Nephron (organoid): Measurements from ENCODE around the gene SSRP1.

Experiments used
- H3K27ac Mint-ChIP-seq, 3 experiments: 2 replicates each; pipeline ENCODE4 v1.8.0; 2020; ENCODE audit warnings: mixed read lengths in 3 of 3, mild to moderate bottlenecking in 2 of 3, moderate library complexity in 1 of 3
- H3K27me3 Mint-ChIP-seq: 2 replicates; pipeline ENCODE4 v1.8.0; 2021; ENCODE audit warnings: low read depth, mild to moderate bottlenecking, moderate library complexity, mixed read lengths
- H3K36me3 Mint-ChIP-seq: 2 replicates; pipeline ENCODE4 v1.8.0; 2020; ENCODE audit warnings: low read depth, mixed read lengths
- H3K4me1 Mint-ChIP-seq: 2 replicates; pipeline ENCODE4 v1.8.0; 2020; ENCODE audit warnings: mixed read lengths
- H3K4me3 Mint-ChIP-seq, 3 experiments: 2 replicates each; pipeline ENCODE4 v1.8.0; 2020; ENCODE audit warnings: mild to moderate bottlenecking in 3 of 3, mixed read lengths in 3 of 3, moderate library complexity in 2 of 3
- H3K9me3 Mint-ChIP-seq: 2 replicates; pipeline ENCODE4 v1.8.0; 2020; ENCODE audit warnings: mixed read lengths
- CTCF ChIP-seq, 3 experiments: fragments of 200-600 bp; sonication (generic); IDR thresholded peaks; one replicate each; pipeline ENCODE4 v1.5.0; 2021; ENCODE audit warnings: antibody characterized with exemption in 3 of 3; ENCODE audit not compliant: unreplicated experiment in 3 of 3

SSRP1 gene

GRCh38 chr11:57349491-57350274 lies 14.0 kb upstream of the SSRP1 start:
- Mint-ChIP-seq H3K4me3 (no peak overlapping the region), H3K27me3 (peaks cover 7% of the 10 kb centered on the region), H3K27ac (peak overlapping the region in 1 of 3 experiments; percentile 37), H3K9me3 (peaks cover 3% of the 10 kb centered on the region), H3K36me3 (peaks cover 5% of the 10 kb centered on the region), H3K4me1 (peaks cover 47% of the 10 kb centered on the region)
- peak; percentile 76 to 85 (median 85) for TF ChIP-seq CTCF (IDR thresholded peaks at IDR 0.05; ENCODE audit: unreplicated experiment in 3 of 3)

- no peak for TF ChIP-seq CTCF (IDR thresholded peaks at IDR 0.05; ENCODE audit: unreplicated experiment in 3 of 3)
- H3K27me3 Mint-ChIP-seq = peaks cover 3% of the 10 kb centered on the region
- H3K36me3 Mint-ChIP-seq = peaks cover 5% of the 10 kb centered on the region
- H3K27ac Mint-ChIP-seq = no peak overlapping the region
- H3K4me3 Mint-ChIP-seq = no peak overlapping the region
- peaks cover 41% of the 10 kb centered on the region for H3K4me1 Mint-ChIP-seq
- H3K9me3 Mint-ChIP-seq = peaks cover 3% of the 10 kb centered on the region
Measured at GRCh38 chr11:57348636-57349313, 13.1 kb upstream of the SSRP1 start.

GRCh38 chr11:57348052-57348451 lies 12.4 kb upstream of the SSRP1 start:
- peaks cover 3% of the 10 kb centered on the region for H3K9me3 Mint-ChIP-seq
- no peak for TF ChIP-seq CTCF (IDR thresholded peaks at IDR 0.05; ENCODE audit: unreplicated experiment in 3 of 3)
- peaks cover 3% of the 10 kb centered on the region for H3K27me3 Mint-ChIP-seq
- H3K36me3 Mint-ChIP-seq = peaks cover 5% of the 10 kb centered on the region
- peaks cover 39% of the 10 kb centered on the region for H3K4me1 Mint-ChIP-seq
- H3K4me3 Mint-ChIP-seq = no peak overlapping the region
- H3K27ac Mint-ChIP-seq = peak overlapping the region in 2 of 3 experiments; percentile 80

GRCh38 chr11:57347336-57347735 lies 11.6 kb upstream of the SSRP1 start:
- no peak for TF ChIP-seq CTCF (IDR thresholded peaks at IDR 0.05; ENCODE audit: unreplicated experiment in 3 of 3)
- Mint-ChIP-seq H3K27ac (peak overlapping the region in 2 of 3 experiments; percentile 80), H3K9me3 (peaks cover 3% of the 10 kb centered on the region), H3K4me3 (peak overlapping the region in 1 of 3 experiments; percentile 7), H3K27me3 (no peaks in the 10 kb centered on the region), H3K4me1 (peaks cover 42% of the 10 kb centered on the region), H3K36me3 (peaks cover 5% of the 10 kb centered on the region)

GRCh38 chr11:57345555-57346211 lies 10.0 kb upstream of the SSRP1 start:
- peaks cover 47% of the 10 kb centered on the region for H3K4me1 Mint-ChIP-seq
- peak; percentile 73 to 84 (median 83) for TF ChIP-seq CTCF (IDR thresholded peaks at IDR 0.05; ENCODE audit: unreplicated experiment in 3 of 3)
- H3K9me3 Mint-ChIP-seq = no peaks in the 10 kb centered on the region
- H3K36me3 Mint-ChIP-seq = no peaks in the 10 kb centered on the region
- H3K4me3 Mint-ChIP-seq = no peak overlapping the region
- peak overlapping the region in 2 of 3 experiments; percentile 21 to 31 for H3K27ac Mint-ChIP-seq
- H3K27me3 Mint-ChIP-seq = no peaks in the 10 kb centered on the region
